Left ventricle myocardium inferior (tissue), 1 donor: ENCODE measurements around the gene TPD52L2. TPM values are rescaled to one million over a fixed set of nuclear protein-coding genes. Genes with fewer than 3 reads are reported as not detected.

Experiments used
- DNase-seq: peaks from one replicate; pipeline ENCODE4 v3.0.0-alpha.2; 2020
- H3K27ac ChIP-seq: fragments of 200-600 bp; replicated peaks from 2 replicates; pipeline ENCODE4 v1.8.0; 2021
- H3K27me3 ChIP-seq: fragments of 200-600 bp; 2 replicates; pipeline ENCODE4 v1.8.0; 2021; ENCODE audit warnings: low read depth
- H3K36me3 ChIP-seq: fragments of 200-600 bp; 2 replicates; pipeline ENCODE4 v1.8.0; 2021
- H3K4me1 ChIP-seq: fragments of 200-600 bp; 2 replicates; pipeline ENCODE4 v1.8.0; 2021
- H3K4me3 ChIP-seq: fragments of 200-600 bp; 2 replicates; pipeline ENCODE4 v1.8.0; 2021; ENCODE audit warnings: mild to moderate bottlenecking, moderate library complexity
- H3K9me3 ChIP-seq: fragments of 200-600 bp; replicated peaks from 2 replicates; pipeline ENCODE4 v1.8.0; 2021
- intact Hi-C: fragments of 100-400 bp; cut with micrococcal nuclease; formaldehyde crosslinking; loops from one replicate; pipeline ENCODE4 v1.11.0; 2022
- total RNA-seq: library from RNA; stranded (reverse); fragmentation: NEBNext Ultra II Directional; extraction: Animal tissue kit (Norgen Biotek cat#: 25700); gene quantifications from one replicate; pipeline ENCODE4 v1.2.1, GENCODE V29; 2021
- TF ChIP-seq, protein P1 (sequence below): fragments of 200-600 bp; IDR thresholded peaks from 2 replicates; pipeline ENCODE4 v1.8.0; 2021; ENCODE audit warnings: antibody characterized with exemption, mild to moderate bottlenecking, borderline replicate concordance
- donor health status: DM: no; HTN: yes; CAD: no; lungs with severe emphysema.

The TPD52L2 gene
- total RNA-seq, 1 donor from 2014 or later, result 72.0 TPM

DNA sequence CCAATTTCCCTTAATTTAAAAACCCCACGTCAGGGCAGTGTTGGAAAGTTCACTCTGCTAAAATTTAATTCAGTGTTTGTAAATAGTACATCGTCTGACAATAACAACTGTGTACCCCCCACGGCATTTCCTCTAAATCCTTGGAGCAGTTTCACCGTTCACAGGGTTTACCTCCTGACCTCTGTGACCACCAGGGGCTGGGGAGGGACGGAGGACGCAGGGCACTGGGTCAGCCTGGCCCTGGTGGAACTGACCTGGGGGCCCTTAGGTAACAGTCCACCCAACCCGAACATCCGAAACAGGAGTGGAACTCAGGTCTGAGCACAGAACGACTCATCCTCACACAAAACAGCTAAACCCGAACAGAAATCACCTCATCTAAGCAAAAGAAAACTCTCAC lies 36.1 kb upstream of the TPD52L2 start:
- TF ChIP-seq, protein P1, sequence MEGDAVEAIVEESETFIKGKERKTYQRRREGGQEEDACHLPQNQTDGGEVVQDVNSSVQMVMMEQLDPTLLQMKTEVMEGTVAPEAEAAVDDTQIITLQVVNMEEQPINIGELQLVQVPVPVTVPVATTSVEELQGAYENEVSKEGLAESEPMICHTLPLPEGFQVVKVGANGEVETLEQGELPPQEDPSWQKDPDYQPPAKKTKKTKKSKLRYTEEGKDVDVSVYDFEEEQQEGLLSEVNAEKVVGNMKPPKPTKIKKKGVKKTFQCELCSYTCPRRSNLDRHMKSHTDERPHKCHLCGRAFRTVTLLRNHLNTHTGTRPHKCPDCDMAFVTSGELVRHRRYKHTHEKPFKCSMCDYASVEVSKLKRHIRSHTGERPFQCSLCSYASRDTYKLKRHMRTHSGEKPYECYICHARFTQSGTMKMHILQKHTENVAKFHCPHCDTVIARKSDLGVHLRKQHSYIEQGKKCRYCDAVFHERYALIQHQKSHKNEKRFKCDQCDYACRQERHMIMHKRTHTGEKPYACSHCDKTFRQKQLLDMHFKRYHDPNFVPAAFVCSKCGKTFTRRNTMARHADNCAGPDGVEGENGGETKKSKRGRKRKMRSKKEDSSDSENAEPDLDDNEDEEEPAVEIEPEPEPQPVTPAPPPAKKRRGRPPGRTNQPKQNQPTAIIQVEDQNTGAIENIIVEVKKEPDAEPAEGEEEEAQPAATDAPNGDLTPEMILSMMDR, result no peak
- no peaks in the 10 kb centered on the region for H3K27me3 ChIP-seq
- DNase-seq, result no peak
- peaks cover 79% of the 10 kb centered on the region for H3K4me1 ChIP-seq
- H3K4me3 ChIP-seq, result peak overlapping the region; percentile 89
- H3K27ac ChIP-seq, result peak overlapping the region; percentile 92
- H3K9me3 ChIP-seq, result no peaks in the 10 kb centered on the region
- intact Hi-C loops, result no loop called here
- H3K36me3 ChIP-seq, result no peaks in the 10 kb centered on the region

DNA sequence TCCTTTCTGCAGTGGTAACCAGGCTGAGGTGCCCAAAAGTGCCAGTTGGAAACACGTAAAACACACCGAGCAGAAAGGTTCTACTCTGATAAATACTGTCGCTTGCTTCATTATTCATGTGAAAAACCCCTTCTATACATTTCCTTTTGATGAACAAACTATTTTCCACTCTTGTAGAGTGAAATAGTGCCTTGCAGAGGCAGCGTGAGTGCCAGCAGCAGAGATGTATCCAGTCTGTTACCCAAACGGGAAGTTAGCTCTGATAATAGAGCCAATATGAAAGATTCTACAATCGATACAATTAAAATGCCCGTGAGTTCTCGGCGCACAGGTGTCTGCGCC lies 35.5 kb upstream of the TPD52L2 start:
- peak overlapping the region; percentile 89 for H3K4me3 ChIP-seq
- no peak for DNase-seq
- H3K27me3 ChIP-seq, result no peaks in the 10 kb centered on the region
- H3K27ac ChIP-seq, result peak overlapping the region; percentile 92
- H3K4me1 ChIP-seq, result peaks cover 80% of the 10 kb centered on the region
- TF ChIP-seq, protein P1, result no peak
- intact Hi-C loops, result no loop called here
- H3K9me3 ChIP-seq, result no peaks in the 10 kb centered on the region
- no peaks in the 10 kb centered on the region for H3K36me3 ChIP-seq

DNA sequence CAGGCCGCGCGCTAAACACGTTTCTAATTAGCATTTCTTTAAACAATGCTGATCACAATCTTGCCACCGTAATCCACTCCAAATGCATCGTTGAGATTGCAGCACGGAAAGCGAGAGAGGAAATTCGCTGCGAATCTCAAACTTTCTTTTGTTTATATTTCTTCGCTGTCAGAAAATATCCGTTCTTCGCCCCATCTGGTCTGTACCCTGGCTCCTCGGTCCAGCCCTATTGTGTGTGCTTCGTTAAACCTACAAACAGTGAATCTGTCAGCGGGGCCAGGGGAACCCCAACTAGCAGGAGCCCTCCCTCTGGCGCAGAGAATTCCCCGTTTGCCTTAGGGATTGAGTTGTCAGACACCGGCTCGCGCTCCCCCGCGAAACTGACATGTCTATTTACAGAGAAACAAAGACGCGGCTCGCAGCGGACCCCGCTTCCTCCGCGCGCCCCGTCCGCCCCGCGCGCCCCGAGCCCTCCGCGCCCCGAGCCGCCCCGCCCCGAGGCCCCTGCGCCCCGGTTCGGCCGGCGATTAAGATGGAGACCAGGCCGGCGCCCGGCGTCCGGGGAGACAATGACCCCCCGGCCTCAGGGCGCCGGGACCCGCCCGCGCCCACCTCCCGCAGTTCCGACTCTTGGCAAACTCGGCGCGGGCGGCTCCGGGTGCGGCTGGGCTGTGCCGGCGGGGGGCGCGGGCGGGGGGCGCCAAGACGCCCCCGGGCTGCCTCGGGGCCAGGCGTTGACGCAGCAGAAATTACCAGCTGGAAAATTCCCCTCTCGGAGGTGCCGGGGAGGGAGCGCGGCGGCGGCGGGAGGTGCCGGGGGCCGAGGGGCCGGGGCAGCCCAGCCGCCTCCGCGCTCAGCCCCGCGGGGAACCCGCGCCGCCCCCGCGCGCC lies 34.9 kb upstream of the TPD52L2 start:
- intact Hi-C loops, result no loop called here
- peak overlapping the region; percentile 92 for H3K27ac ChIP-seq
- DNase-seq, result no peak
- H3K4me3 ChIP-seq, result peak overlapping the region; percentile 89
- peaks cover 85% of the 10 kb centered on the region for H3K4me1 ChIP-seq
- no peaks in the 10 kb centered on the region for H3K36me3 ChIP-seq
- TF ChIP-seq, protein P1, result no peak
- no peaks in the 10 kb centered on the region for H3K27me3 ChIP-seq
- no peaks in the 10 kb centered on the region for H3K9me3 ChIP-seq

DNA sequence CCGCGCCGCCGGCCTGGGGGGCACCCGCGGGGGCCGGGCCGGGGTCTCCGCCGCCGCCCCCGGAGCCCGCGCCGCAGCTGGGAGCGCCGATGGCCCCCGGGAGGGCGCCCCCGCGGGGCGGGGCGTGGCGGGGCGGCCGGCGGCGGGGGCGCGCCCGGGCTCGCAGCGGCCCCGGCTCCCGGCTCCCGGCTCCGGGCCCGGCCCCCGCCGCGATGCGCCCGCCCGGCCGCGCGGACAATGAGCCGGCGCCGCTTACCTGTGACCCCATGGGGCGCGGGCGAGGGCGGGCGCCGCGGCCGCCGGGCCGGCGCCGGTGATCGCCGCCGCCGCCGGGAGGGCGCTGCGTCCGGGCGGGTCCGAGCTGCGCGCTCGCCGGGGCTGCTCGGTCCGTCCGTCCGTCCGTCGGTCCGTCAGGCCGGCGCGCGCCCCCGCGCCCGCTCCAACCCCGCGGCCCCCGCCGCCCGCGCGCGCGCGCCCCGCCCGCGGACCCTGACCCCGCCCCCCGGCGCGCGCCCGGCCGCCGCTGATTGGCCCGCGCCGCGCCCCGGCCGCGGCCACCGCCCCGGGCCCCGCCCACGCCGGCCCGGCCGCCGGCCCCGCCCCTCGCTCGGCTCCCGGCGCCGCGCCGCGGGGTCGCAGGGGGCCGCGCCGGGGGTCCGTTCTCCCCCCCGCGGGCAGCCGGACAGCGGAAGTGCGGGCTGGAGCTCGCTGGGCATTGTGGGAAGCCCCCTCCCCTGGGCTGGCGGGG lies 34.1 kb upstream of the TPD52L2 start, which contains the start of gene ZBTB46:
Gene ZBTB46, minus strand, starts transcription at position 424 of the 748 bp plus-strand sequence. CDS start 40,507 bp downstream, outside the sequence.
- H3K36me3 ChIP-seq, result no peaks in the 10 kb centered on the region
- peaks cover 81% of the 10 kb centered on the region for H3K4me1 ChIP-seq
- no peaks in the 10 kb centered on the region for H3K9me3 ChIP-seq
- intact Hi-C loops, result no loop called here
- peak within 1 kb of the TSS; percentile 96 for H3K27ac ChIP-seq
- peak; percentile 79 for DNase-seq
- no peaks in the 10 kb centered on the region for H3K27me3 ChIP-seq
- TF ChIP-seq, protein P1, result no peak
- H3K4me3 ChIP-seq, result peak within 1 kb of the TSS; percentile 89

DNA sequence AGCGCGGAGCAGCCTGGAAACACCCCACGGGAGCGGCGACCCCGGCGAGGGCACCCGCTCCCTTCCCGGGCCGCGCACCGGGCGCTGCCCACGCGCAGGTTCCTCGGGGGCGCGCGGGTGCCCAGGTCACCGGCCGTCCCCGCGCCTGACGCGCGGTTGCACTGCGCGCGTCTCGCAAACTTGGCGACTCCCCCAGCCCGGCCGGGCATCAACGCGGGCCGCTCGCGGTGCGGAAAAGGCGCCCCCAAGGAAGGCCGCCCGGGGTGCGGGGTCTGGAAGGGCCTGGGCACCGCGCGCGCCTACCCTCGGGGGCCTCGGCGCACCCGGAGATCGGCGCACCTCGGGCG lies 33.5 kb upstream of the TPD52L2 start:
- no peak for DNase-seq
- Histone ChIP-seq H3K36me3 (no peaks in the 10 kb centered on the region), H3K27ac (peak overlapping the region; percentile 96), H3K9me3 (no peaks in the 10 kb centered on the region), H3K4me3 (peak overlapping the region; percentile 79), H3K27me3 (no peaks in the 10 kb centered on the region), H3K4me1 (peaks cover 75% of the 10 kb centered on the region)
- intact Hi-C loops, result no loop called here
- TF ChIP-seq, protein P1, result no peak
